Neural progenitor cell (in vitro differentiated cells): ENCODE data around the gene NUP107. TPM values are rescaled to one million over a fixed set of nuclear protein-coding genes. Genes with fewer than 3 reads are reported as not detected.

ENCODE experiments used
- DNase-seq: peaks from one replicate; pipeline ENCODE4 v3.0.0-alpha.2; 2016; ENCODE audit warnings: low spot score
- H2AFZ ChIP-seq: fragments of 200-600 bp; sonication (generic); replicated peaks from 2 replicates; pipeline ENCODE4 v1.6.1; 2016; ENCODE audit warnings: antibody characterized with exemption
- H3F3A ChIP-seq: fragments of 200-600 bp; sonication (generic); 2 replicates; pipeline ENCODE4 v1.6.1; 2016; ENCODE audit warnings: antibody characterized with exemption, low read depth
- H3K27ac ChIP-seq: fragments of 200-600 bp; sonication (generic); 2 replicates; pipeline ENCODE4 v1.5.1; 2016; ENCODE audit warnings: mild to moderate bottlenecking
- H3K27me3 ChIP-seq: fragments of 200-600 bp; sonication (generic); 2 replicates; pipeline ENCODE4 v1.6.1; 2016; ENCODE audit warnings: mild to moderate bottlenecking, moderate library complexity
- H3K36me3 ChIP-seq: fragments of 200-600 bp; sonication (generic); 2 replicates; pipeline ENCODE4 v1.5.1; 2016
- H3K4me1 ChIP-seq: fragments of 200-600 bp; sonication (generic); 2 replicates; pipeline ENCODE4 v1.6.1; 2016; ENCODE audit warnings: mixed run types
- H3K4me2 ChIP-seq: fragments of 200-600 bp; sonication (generic); 2 replicates; pipeline ENCODE4 v1.6.1; 2016
- H3K4me3 ChIP-seq: fragments of 200-600 bp; sonication (generic); 2 replicates; pipeline ENCODE4 v1.5.1; 2016
- H3K79me2 ChIP-seq: fragments of 200-600 bp; sonication (generic); 2 replicates; pipeline ENCODE4 v1.6.1; 2016; ENCODE audit warnings: low read depth
- H3K9ac ChIP-seq: fragments of 200-600 bp; sonication (generic); 2 replicates; pipeline ENCODE4 v1.6.1; 2016
- H3K9me3 ChIP-seq: fragments of 200-600 bp; sonication (generic); 2 replicates; pipeline ENCODE4 v1.5.1; 2016; ENCODE audit warnings: low read depth
- H4K20me1 ChIP-seq: fragments of 200-600 bp; sonication (generic); 2 replicates; pipeline ENCODE4 v1.6.1; 2016; ENCODE audit warnings: low read depth
- H3K27ac Mint-ChIP-seq: 3 replicates; pipeline ENCODE4 v1.8.0; 2021; ENCODE audit warnings: mixed read lengths
- H3K27me3 Mint-ChIP-seq: 2 replicates; pipeline ENCODE4 v1.8.0; 2022; ENCODE audit warnings: low read depth, mild to moderate bottlenecking, inconsistent platforms, moderate library complexity, mixed read lengths; ENCODE audit not compliant: insufficient read depth
- H3K36me3 Mint-ChIP-seq: 3 replicates; pipeline ENCODE4 v1.8.0; 2021; ENCODE audit warnings: mixed read lengths
- H3K4me1 Mint-ChIP-seq: 3 replicates; pipeline ENCODE4 v1.8.0; 2021; ENCODE audit warnings: mixed read lengths
- H3K4me3 Mint-ChIP-seq: 3 replicates; pipeline ENCODE4 v1.8.0; 2021; ENCODE audit warnings: mild to moderate bottlenecking, moderate library complexity, mixed read lengths
- H3K9me3 Mint-ChIP-seq: 3 replicates; pipeline ENCODE4 v1.8.0; 2020; ENCODE audit warnings: mixed read lengths
- EZH2 ChIP-seq: fragments of 200-600 bp; sonication (generic); IDR thresholded peaks from 2 replicates; pipeline ENCODE4 v1.6.1; 2017; ENCODE audit warnings: antibody characterized with exemption, mild to moderate bottlenecking, moderate library complexity
- EZH2phosphoT487 ChIP-seq: fragments of 200-600 bp; sonication (generic); IDR thresholded peaks from 2 replicates; pipeline ENCODE4 v1.6.1; 2017; ENCODE audit warnings: antibody characterized with exemption
- total RNA-seq: library from RNA; depleted of rRNA; stranded (reverse); fragments of >200 nt; gene quantifications from 2 replicates; pipeline ENCODE4 v1.2.3, GENCODE V29; 2015; ENCODE audit warnings: low replicate concordance
- TF ChIP-seq, protein P1 (sequence below): fragments of 200-600 bp; sonication (generic); IDR thresholded peaks from 2 replicates; pipeline ENCODE4 v1.5.1; 2017; ENCODE audit warnings: antibody characterized with exemption, mild to moderate bottlenecking

Gene NUP107
- total RNA-seq, 1 donor from 2014 or later: 231 TPM

DNA sequence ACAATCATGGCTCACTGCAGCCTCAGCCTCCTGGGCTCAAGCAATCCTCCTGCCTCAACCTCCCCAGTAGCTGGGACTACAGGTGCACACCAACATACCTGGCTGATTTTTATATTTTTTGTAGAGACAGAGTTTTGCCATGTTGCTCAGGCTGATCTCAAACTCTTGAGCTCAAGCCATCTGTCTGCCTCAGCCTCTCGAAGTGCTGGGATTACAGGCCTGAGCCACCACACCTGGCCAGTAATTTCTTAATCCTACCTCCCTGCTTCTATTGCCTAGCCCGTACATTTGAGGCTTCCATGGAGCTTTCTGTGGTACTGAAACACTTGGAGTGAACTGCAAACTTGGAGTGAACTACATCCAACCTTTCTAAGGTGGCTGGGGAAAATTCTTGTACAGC, 79.9 kb downstream of the NUP107 start:
- TF ChIP-seq, protein P1, sequence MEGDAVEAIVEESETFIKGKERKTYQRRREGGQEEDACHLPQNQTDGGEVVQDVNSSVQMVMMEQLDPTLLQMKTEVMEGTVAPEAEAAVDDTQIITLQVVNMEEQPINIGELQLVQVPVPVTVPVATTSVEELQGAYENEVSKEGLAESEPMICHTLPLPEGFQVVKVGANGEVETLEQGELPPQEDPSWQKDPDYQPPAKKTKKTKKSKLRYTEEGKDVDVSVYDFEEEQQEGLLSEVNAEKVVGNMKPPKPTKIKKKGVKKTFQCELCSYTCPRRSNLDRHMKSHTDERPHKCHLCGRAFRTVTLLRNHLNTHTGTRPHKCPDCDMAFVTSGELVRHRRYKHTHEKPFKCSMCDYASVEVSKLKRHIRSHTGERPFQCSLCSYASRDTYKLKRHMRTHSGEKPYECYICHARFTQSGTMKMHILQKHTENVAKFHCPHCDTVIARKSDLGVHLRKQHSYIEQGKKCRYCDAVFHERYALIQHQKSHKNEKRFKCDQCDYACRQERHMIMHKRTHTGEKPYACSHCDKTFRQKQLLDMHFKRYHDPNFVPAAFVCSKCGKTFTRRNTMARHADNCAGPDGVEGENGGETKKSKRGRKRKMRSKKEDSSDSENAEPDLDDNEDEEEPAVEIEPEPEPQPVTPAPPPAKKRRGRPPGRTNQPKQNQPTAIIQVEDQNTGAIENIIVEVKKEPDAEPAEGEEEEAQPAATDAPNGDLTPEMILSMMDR: no peak
- TF ChIP-seq EZH2: no peak
- TF ChIP-seq EZH2phosphoT487: no peak
- H3K27ac Mint-ChIP-seq: no peak overlapping the region
- no peak for DNase-seq
- H3K36me3 Mint-ChIP-seq: peaks cover 14% of the 10 kb centered on the region
- Histone ChIP-seq H3K4me1 (no peaks in the 10 kb centered on the region), H3K4me3 (no peak overlapping the region), H4K20me1 (no peaks in the 10 kb centered on the region), H3K79me2 (no peaks in the 10 kb centered on the region), H3K4me2 (no peak overlapping the region), H2AFZ (no peak overlapping the region), H3K27ac (no peak overlapping the region), H3K9me3 (no peaks in the 10 kb centered on the region), H3K9ac (no peak overlapping the region), H3K36me3 (no peaks in the 10 kb centered on the region), H3K27me3 (no peaks in the 10 kb centered on the region), H3F3A (no peaks in the 10 kb centered on the region)
- no peak overlapping the region for H3K4me3 Mint-ChIP-seq
- no peaks in the 10 kb centered on the region for H3K9me3 Mint-ChIP-seq
- peaks cover 2% of the 10 kb centered on the region for H3K27me3 Mint-ChIP-seq
- no peaks in the 10 kb centered on the region for H3K4me1 Mint-ChIP-seq

DNA sequence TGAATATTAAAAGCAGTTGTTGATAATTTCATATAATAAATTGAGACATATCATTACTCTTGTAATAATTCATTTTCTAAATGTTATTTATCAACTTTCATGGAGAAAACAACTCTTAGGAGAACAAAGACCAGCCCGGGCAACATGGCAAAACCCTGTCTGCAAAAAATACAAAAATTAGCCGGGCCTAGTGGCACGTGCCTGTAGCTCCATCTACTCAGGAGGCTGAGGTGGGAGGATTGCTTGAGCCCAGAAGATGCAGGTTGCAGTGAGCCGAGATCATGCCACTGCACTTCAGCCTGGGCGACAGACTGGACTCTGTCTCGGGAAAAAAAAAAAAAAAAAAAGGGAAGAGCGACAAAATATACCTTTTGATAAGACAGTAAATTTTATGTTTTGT, 80.4 kb downstream of the NUP107 start:
- Histone ChIP-seq H4K20me1 (no peaks in the 10 kb centered on the region), H3K9ac (no peak overlapping the region), H3K79me2 (no peaks in the 10 kb centered on the region), H2AFZ (no peak overlapping the region), H3F3A (no peaks in the 10 kb centered on the region), H3K27ac (no peak overlapping the region), H3K9me3 (no peaks in the 10 kb centered on the region), H3K36me3 (no peaks in the 10 kb centered on the region), H3K27me3 (no peaks in the 10 kb centered on the region), H3K4me2 (no peak overlapping the region), H3K4me1 (no peaks in the 10 kb centered on the region), H3K4me3 (no peak overlapping the region)
- H3K4me1 Mint-ChIP-seq: no peaks in the 10 kb centered on the region
- H3K27me3 Mint-ChIP-seq: peaks cover 2% of the 10 kb centered on the region
- no peak for DNase-seq
- peaks cover 11% of the 10 kb centered on the region for H3K36me3 Mint-ChIP-seq
- no peaks in the 10 kb centered on the region for H3K9me3 Mint-ChIP-seq
- H3K4me3 Mint-ChIP-seq: no peak overlapping the region
- TF ChIP-seq EZH2phosphoT487 (no peak), EZH2 (no peak)
- H3K27ac Mint-ChIP-seq: no peak overlapping the region

DNA sequence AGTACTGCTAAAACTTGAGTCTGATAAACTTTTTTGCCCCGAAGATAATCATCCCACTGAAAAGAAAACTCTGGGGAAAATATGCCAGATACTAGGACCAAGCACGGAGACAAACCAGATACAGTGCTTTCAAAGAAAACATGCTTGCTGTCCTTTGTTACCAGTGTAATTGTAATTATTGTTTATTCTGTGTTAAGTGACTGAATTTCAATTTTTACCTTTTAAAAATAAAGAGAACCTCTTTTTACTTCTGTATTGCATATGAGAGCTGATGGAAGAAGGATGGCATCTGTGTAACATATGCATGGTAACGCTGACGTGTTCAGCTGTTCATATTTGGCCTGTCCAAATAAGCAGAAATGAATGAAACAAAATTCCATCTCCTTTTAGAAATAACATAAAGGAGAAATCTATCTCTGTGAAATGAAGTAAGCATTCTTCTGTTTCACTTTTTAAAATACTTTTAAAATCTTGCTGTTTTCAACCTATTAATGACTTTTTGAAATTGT, 81.7 kb downstream of the NUP107 start:
- Histone ChIP-seq H3K9ac (no peak overlapping the region), H4K20me1 (no peaks in the 10 kb centered on the region)

DNA sequence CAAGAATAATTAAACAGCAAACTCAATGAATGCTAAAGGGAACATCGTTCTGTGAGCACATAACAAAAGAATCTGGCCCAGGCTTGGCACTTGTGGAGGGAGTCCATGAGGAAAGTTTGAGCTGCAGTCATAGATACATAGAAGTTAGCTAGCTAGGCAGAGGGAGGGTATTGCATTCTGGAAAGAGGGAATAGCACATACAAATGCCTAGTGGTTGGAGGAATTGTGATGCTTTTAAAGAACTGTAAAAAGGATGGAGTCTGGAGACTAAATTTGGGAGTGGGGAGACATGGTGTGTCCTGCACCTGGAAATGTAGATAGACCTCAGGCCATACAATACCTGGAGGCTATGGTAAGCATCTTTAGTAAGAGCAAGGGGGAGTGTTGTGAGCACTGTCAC, 83.2 kb downstream of the NUP107 start:
- H3K4me3 Mint-ChIP-seq: no peak overlapping the region
- H3K27ac Mint-ChIP-seq: no peak overlapping the region
- H3K9me3 Mint-ChIP-seq: no peaks in the 10 kb centered on the region
- Histone ChIP-seq H3K27ac (no peak overlapping the region), H3K79me2 (no peaks in the 10 kb centered on the region), H3K27me3 (no peaks in the 10 kb centered on the region), H3K4me1 (no peaks in the 10 kb centered on the region), H3F3A (no peaks in the 10 kb centered on the region), H2AFZ (no peak overlapping the region), H3K4me2 (no peak overlapping the region), H4K20me1 (no peaks in the 10 kb centered on the region), H3K4me3 (no peak overlapping the region), H3K9ac (no peak overlapping the region), H3K9me3 (no peaks in the 10 kb centered on the region), H3K36me3 (no peaks in the 10 kb centered on the region)
- H3K4me1 Mint-ChIP-seq: no peaks in the 10 kb centered on the region
- no peak for TF ChIP-seq EZH2
- TF ChIP-seq, protein P1: no peak
- no peak for TF ChIP-seq EZH2phosphoT487
- H3K27me3 Mint-ChIP-seq: peaks cover 2% of the 10 kb centered on the region
- peaks cover 4% of the 10 kb centered on the region for H3K36me3 Mint-ChIP-seq
- no peak for DNase-seq

More for the DNA sequence above, 81.7 kb downstream of the NUP107 start:
- H3K27me3 ChIP-seq: no peaks in the 10 kb centered on the region
- H3K27me3 Mint-ChIP-seq: peaks cover 2% of the 10 kb centered on the region
- DNase-seq: no peak
- H3K36me3 ChIP-seq: no peaks in the 10 kb centered on the region
- H3F3A ChIP-seq: no peaks in the 10 kb centered on the region
- no peaks in the 10 kb centered on the region for H3K9me3 Mint-ChIP-seq
- no peaks in the 10 kb centered on the region for H3K4me1 ChIP-seq
- H3K9me3 ChIP-seq: no peaks in the 10 kb centered on the region
- no peak overlapping the region for H2AFZ ChIP-seq
- no peaks in the 10 kb centered on the region for H3K4me1 Mint-ChIP-seq
- no peak overlapping the region for H3K4me3 Mint-ChIP-seq
- H3K79me2 ChIP-seq: no peaks in the 10 kb centered on the region
- peaks cover 7% of the 10 kb centered on the region for H3K36me3 Mint-ChIP-seq
- TF ChIP-seq EZH2phosphoT487 (no peak), EZH2 (no peak)
- TF ChIP-seq, protein P1: no peak
- no peak overlapping the region for H3K27ac ChIP-seq
- H3K4me2 ChIP-seq: no peak overlapping the region
- H3K27ac Mint-ChIP-seq: no peak overlapping the region
- H3K4me3 ChIP-seq: no peak overlapping the region
